ENCODE measurements around the gene ZNF512B.

ZNF512B gene

DNA sequence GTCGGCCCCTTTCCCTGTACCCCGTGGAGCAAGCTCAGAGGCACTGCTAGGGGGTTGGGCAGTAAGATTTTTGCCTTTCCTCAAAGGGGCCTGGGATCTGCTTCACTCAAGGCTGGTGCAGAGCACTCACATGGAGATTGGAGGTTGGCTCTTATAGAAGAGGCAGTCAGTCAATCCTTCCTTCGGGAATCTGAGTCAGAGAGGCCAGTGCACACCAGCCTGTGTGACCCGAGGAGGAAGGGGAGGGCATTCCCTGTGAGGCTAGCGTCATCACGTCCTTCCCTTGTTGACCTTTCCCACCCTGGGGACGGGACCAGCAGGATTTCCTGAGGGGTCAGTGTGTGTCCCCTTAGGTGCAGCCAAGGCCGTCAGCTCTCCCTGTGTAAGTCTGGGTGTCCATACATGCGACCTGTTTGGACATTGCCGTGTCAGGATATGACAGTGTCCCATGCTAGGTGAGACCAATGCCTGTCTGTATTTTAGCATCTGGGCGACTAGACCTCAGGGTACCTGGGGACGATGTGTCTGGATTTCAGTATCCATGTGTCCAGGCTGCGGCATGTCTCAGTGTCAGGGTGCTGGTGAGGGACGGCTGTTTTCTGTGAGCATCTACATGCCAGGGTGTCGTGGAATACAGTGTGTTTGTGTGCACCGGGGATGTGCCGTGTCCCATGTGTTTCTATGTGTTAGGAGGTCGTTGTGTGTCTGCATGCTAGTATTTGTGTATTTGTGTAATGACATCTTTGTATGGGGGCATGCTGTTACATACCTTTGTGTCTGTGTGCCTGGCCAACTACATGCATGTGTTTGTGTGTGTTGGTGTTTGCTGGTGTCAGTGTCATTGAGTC is 2.8 kb upstream of the ZNF512B start:
- no peak for TF ChIP-seq CREB1 (IDR thresholded peaks at IDR 0.05; ENCODE audit: low read depth)
- TF ChIP-seq NFIC (IDR thresholded peaks at IDR 0.05) = no peak
- TF ChIP-seq EP300 (IDR thresholded peaks at IDR 0.05; ENCODE audit: borderline replicate concordance) = no peak
- no peak for TF ChIP-seq FOXM1 (IDR thresholded peaks at IDR 0.05; ENCODE audit: borderline replicate concordance, low read depth)
- no peak for TF ChIP-seq USF1 (IDR thresholded peaks at IDR 0.05)
- TF ChIP-seq ZBTB7A (IDR thresholded peaks at IDR 0.05; ENCODE audit: low read depth) = no peak
- TF ChIP-seq TCF12 (IDR thresholded peaks at IDR 0.05; ENCODE audit: low read depth) = no peak
- no peak for TF ChIP-seq RAD21 (IDR thresholded peaks at IDR 0.05; ENCODE audit: low read depth)
- no peak for TF ChIP-seq TAF1 (IDR thresholded peaks at IDR 0.05; ENCODE audit: low read depth)
- TF ChIP-seq YY1 (IDR thresholded peaks at IDR 0.05; ENCODE audit: low read depth) = no peak
- no peak for TF ChIP-seq MAX (IDR thresholded peaks at IDR 0.05)
- TF ChIP-seq TEAD4 (IDR thresholded peaks at IDR 0.05) = no peak
- TF ChIP-seq CEBPB (IDR thresholded peaks at IDR 0.05) = no peak
- TF ChIP-seq EGR1 (IDR thresholded peaks at IDR 0.05) = no peak
- no peak for TF ChIP-seq REST (IDR thresholded peaks at IDR 0.05; ENCODE audit: low read depth)

GRCh38 chr20:63970714-63971431 is 1.1 kb upstream of the ZNF512B start:
- TF ChIP-seq CEBPB (IDR thresholded peaks at IDR 0.05) = no peak
- TF ChIP-seq TCF12 (IDR thresholded peaks at IDR 0.05; ENCODE audit: low read depth) = no peak
- TF ChIP-seq MAX (IDR thresholded peaks at IDR 0.05) = no peak
- TF ChIP-seq USF1 (IDR thresholded peaks at IDR 0.05) = no peak
- no peak for TF ChIP-seq EGR1 (IDR thresholded peaks at IDR 0.05)
- no peak for TF ChIP-seq ZBTB7A (IDR thresholded peaks at IDR 0.05; ENCODE audit: low read depth)
- TF ChIP-seq RAD21 (IDR thresholded peaks at IDR 0.05; ENCODE audit: low read depth) = no peak
- TF ChIP-seq TEAD4 (IDR thresholded peaks at IDR 0.05) = no peak
- no peak for TF ChIP-seq REST (IDR thresholded peaks at IDR 0.05; ENCODE audit: low read depth)
- TF ChIP-seq YY1 (IDR thresholded peaks at IDR 0.05; ENCODE audit: low read depth) = no peak
- no peak for TF ChIP-seq EP300 (IDR thresholded peaks at IDR 0.05; ENCODE audit: borderline replicate concordance)
- no peak for TF ChIP-seq FOXM1 (IDR thresholded peaks at IDR 0.05; ENCODE audit: borderline replicate concordance, low read depth)
- TF ChIP-seq CREB1 (IDR thresholded peaks at IDR 0.05; ENCODE audit: low read depth) = no peak
- no peak for TF ChIP-seq TAF1 (IDR thresholded peaks at IDR 0.05; ENCODE audit: low read depth)
- no peak for TF ChIP-seq NFIC (IDR thresholded peaks at IDR 0.05)

GRCh38 chr20:63968928-63969760 is 586 bp downstream of the ZNF512B start:
- TF ChIP-seq USF1 (IDR thresholded peaks at IDR 0.05) (no peak), TEAD4 (IDR thresholded peaks at IDR 0.05) (no peak), NFIC (IDR thresholded peaks at IDR 0.05) (no peak), RAD21 (IDR thresholded peaks at IDR 0.05; ENCODE audit: low read depth) (no peak), TCF12 (IDR thresholded peaks at IDR 0.05; ENCODE audit: low read depth) (no peak), CEBPB (IDR thresholded peaks at IDR 0.05) (no peak), CREB1 (IDR thresholded peaks at IDR 0.05; ENCODE audit: low read depth) (no peak), MAX (IDR thresholded peaks at IDR 0.05) (no peak; the same call in 1 of the 2 replicates), YY1 (IDR thresholded peaks at IDR 0.05; ENCODE audit: low read depth) (peak; percentile 61; the same call in 1 of the 2 replicates), EP300 (IDR thresholded peaks at IDR 0.05; ENCODE audit: borderline replicate concordance) (no peak), FOXM1 (IDR thresholded peaks at IDR 0.05; ENCODE audit: borderline replicate concordance, low read depth) (no peak), TAF1 (IDR thresholded peaks at IDR 0.05; ENCODE audit: low read depth) (0 out of 2 replicates have a peak, but pooled peaks have one; percentile 11), EGR1 (IDR thresholded peaks at IDR 0.05) (no peak), REST (IDR thresholded peaks at IDR 0.05; ENCODE audit: low read depth) (no peak)
